Measurements from ENCODE around the gene TMEM212.

TMEM212 gene

DNA sequence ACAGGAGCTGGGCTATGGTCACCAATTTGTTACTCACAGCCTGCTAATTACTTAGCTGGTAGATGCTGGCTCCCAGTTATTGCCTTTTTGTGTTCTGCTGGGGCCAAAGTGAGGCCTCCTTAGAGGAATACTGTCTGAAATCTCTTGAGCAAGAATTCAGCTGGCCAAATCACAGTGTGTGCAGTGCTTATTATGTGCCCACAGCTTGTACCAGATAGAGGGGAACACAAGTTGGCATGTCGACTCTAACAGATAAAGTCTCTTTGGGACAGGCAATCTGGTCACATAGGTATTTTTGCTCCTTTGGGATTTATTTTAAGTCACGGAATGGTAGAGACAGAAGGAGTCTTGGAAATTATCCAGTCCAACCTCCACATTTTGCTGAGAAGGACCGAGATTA is 6.3 kb upstream of the TMEM212 start:
- no peaks in the 10 kb centered on the region for H3K27me3 ChIP-seq (ENCODE audit: insufficient read depth, low read length)
- peaks cover 18% of the 10 kb centered on the region for H3K4me1 ChIP-seq (ENCODE audit: insufficient read depth, low read length)
- no peak overlapping the region for H3K27ac ChIP-seq (ENCODE audit: low read depth, low read length)
- no peak overlapping the region for H3K9ac ChIP-seq (ENCODE audit: low read depth, low read length)
- no peaks in the 10 kb centered on the region for H3K36me3 ChIP-seq (ENCODE audit: insufficient read depth, low read length)
- H3K9me3 ChIP-seq (ENCODE audit: insufficient read depth, low read depth, low read length), result no peaks in the 10 kb centered on the region
- no peak overlapping the region for H3K4me3 ChIP-seq (ENCODE audit: low read length)
- WGBS, result 96% methylated on average over 3 of the region's 3 CpGs

DNA sequence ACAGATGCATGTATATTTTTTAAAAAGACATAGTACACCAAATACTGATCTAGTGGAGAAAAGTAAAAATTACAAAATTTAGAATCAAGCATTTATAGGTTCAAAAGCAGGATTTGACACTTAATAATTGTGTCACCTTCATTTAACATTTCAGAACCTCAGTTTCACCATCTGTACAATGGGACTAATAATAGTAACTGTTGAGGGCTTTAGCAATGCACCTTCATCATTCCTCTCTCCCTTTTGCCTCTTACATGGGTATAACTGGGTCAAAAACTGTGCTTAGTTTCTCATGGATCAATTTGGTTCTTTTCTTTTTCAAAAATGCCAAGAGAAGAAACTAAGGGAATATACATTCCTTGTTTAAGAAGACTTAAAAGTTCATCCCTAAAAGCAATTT is 5.5 kb upstream of the TMEM212 start:
- Histone ChIP-seq H3K9me3 (ENCODE audit: insufficient read depth, low read depth, low read length) (no peaks in the 10 kb centered on the region), H3K27ac (ENCODE audit: low read depth, low read length) (no peak overlapping the region), H3K36me3 (ENCODE audit: insufficient read depth, low read length) (no peaks in the 10 kb centered on the region), H3K4me3 (ENCODE audit: low read length) (no peak overlapping the region), H3K27me3 (ENCODE audit: insufficient read depth, low read length) (no peaks in the 10 kb centered on the region), H3K9ac (ENCODE audit: low read depth, low read length) (no peak overlapping the region), H3K4me1 (ENCODE audit: insufficient read depth, low read length) (peaks cover 20% of the 10 kb centered on the region)

DNA sequence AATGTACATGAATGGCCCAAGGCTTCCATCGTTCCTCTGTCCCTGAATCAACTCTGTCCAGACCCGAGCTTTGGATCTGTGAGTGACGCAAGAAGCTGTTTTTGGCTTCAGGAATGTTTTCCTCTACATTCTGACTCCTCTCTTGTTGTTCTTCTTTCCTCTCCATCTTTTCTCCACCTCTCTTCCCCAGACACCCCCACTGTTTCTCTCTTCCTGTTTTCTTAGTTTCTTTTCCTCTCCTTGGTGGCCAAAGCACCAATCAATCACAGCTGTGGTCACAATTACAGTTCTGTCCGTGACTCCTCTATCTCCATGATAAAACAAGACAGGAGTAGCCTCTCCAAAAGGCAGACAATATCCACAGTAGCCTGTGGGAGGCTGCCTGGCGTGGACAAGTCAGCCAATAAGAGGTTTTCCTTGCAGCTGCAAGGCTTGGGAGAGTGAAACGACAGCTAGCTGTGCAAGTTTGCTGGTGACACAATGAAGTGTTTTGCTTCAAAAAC is 4.9 kb upstream of the TMEM212 start:
- H3K27ac ChIP-seq (ENCODE audit: low read depth, low read length), result 0 out of 2 replicates have a peak overlapping the region, but pooled peaks have one; percentile 1
- H3K4me3 ChIP-seq (ENCODE audit: low read length), result no peak overlapping the region
- H3K36me3 ChIP-seq (ENCODE audit: insufficient read depth, low read length), result no peaks in the 10 kb centered on the region
- H3K9ac ChIP-seq (ENCODE audit: low read depth, low read length), result no peak overlapping the region
- WGBS, result 58% methylated on average over 6 of the region's 6 CpGs
- H3K9me3 ChIP-seq (ENCODE audit: insufficient read depth, low read depth, low read length), result no peaks in the 10 kb centered on the region
- H3K27me3 ChIP-seq (ENCODE audit: insufficient read depth, low read length), result no peaks in the 10 kb centered on the region
- peaks cover 25% of the 10 kb centered on the region for H3K4me1 ChIP-seq (ENCODE audit: insufficient read depth, low read length)

DNA sequence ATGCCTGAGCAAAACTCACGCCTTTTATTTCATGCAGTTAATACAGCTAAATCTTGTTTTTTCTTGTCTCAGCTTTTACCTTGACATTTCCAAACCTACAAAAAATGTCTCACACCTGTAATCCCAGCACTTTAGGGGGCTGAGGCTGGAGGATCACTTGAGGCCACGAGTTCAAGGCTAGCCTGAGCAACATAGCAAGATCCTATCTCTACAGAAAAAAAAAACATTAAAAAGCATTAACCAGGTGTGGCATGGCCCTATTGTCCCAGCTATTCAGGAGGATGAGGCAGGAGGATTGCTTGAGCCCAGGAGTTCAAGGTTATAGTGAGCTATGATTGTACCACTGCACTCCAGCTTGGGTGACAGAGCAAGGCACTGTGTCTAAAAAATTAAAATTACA is 3.9 kb upstream of the TMEM212 start:
- Histone ChIP-seq H3K9me3 (ENCODE audit: insufficient read depth, low read depth, low read length) (no peaks in the 10 kb centered on the region), H3K4me1 (ENCODE audit: insufficient read depth, low read length) (peaks cover 27% of the 10 kb centered on the region), H3K27ac (ENCODE audit: low read depth, low read length) (no peak overlapping the region), H3K9ac (ENCODE audit: low read depth, low read length) (no peak overlapping the region), H3K27me3 (ENCODE audit: insufficient read depth, low read length) (no peaks in the 10 kb centered on the region), H3K36me3 (ENCODE audit: insufficient read depth, low read length) (no peaks in the 10 kb centered on the region), H3K4me3 (ENCODE audit: low read length) (no peak overlapping the region)
- 96% methylated on average over 2 of the region's 2 CpGs for WGBS

DNA sequence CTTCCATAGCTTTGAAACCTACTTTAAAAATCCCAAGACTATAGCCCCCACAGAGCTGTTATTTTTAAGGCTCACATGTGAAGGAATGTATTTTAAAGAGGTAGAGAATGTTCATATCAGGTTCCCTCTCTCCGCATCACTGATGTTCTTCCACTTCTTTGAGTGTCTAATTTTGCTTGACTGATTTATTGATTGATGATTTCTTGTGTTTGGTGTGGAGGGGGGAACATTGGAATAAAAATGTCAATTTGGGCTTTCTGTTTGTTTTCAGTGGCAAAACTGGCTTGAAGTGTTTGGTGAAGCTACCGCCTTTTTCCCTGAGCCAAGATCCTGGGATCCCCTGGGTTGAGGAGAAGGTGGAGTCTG is 2.7 kb upstream of the TMEM212 start:
- Histone ChIP-seq H3K9me3 (ENCODE audit: insufficient read depth, low read depth, low read length) (no peaks in the 10 kb centered on the region), H3K9ac (ENCODE audit: low read depth, low read length) (no peak overlapping the region), H3K27ac (ENCODE audit: low read depth, low read length) (no peak overlapping the region), H3K27me3 (ENCODE audit: insufficient read depth, low read length) (no peaks in the 10 kb centered on the region), H3K4me3 (ENCODE audit: low read length) (no peak overlapping the region), H3K36me3 (ENCODE audit: insufficient read depth, low read length) (no peaks in the 10 kb centered on the region), H3K4me1 (ENCODE audit: insufficient read depth, low read length) (peaks cover 27% of the 10 kb centered on the region)
- WGBS, result 89% methylated on average over 2 of the region's 2 CpGs

DNA sequence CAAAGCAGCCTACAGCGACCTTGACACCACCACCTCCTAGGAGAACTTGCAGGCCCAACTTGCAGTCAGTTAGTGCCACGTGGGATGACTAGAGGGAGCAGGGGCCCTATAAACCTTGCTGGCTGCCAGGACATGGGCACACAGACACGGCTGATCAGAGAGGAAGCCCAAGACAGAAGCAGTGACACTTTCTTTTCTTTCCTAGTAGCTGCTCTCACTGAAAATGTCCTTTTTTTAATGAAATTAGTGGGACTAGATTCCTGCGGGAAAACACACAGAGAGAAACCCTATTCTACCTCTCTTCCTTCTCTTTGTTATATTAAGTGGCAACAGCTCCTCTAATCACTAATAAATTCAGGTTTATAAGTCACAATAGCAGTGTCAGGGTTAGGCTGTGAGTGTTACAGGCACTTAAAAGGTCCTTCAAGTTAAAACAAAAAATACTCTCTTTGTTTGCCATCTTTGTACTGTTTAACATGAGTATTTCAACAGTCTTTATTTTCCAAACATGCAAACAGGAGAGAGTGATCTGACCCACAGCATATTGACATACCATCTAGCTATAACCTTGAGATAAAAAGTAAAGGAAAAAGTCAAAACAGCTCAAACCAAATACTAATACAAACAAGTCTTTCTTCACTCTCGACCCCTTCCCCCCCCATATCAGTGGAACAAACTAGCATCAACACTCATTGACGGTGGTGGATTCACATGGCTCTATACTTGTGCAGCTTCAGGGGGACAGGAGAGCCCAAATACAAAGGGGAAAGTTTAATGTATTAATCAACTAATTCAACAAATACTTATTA is 2.1 kb upstream of the TMEM212 start:
- no peak overlapping the region for H3K27ac ChIP-seq (ENCODE audit: low read depth, low read length)
- no peak overlapping the region for H3K9ac ChIP-seq (ENCODE audit: low read depth, low read length)
- H3K36me3 ChIP-seq (ENCODE audit: insufficient read depth, low read length), result no peaks in the 10 kb centered on the region
- no peaks in the 10 kb centered on the region for H3K9me3 ChIP-seq (ENCODE audit: insufficient read depth, low read depth, low read length)
- WGBS, result 73% methylated on average over 6 of the region's 6 CpGs
- no peak overlapping the region for H3K4me3 ChIP-seq (ENCODE audit: low read length)
- peaks cover 27% of the 10 kb centered on the region for H3K4me1 ChIP-seq (ENCODE audit: insufficient read depth, low read length)
- H3K27me3 ChIP-seq (ENCODE audit: insufficient read depth, low read length), result no peaks in the 10 kb centered on the region

DNA sequence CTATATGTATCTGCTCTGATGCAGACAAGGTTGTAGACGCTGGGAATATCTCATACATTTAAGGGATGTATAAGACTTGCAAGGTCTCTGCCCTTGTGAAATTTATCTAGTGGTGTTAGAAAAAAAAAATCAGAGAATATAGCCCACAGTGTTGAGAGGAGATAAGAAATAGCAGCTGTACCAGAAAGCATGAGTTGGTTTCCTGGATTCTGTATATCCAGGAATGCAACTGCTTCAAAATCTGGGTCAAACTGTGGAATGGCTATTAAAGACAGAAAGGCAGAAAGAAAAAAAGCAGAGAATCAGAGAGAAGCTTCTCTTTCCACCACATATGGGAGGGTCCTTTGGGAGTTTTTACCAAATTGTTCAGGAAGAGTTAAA is 1.5 kb upstream of the TMEM212 start:
- Histone ChIP-seq H3K9ac (ENCODE audit: low read depth, low read length) (no peak overlapping the region), H3K27ac (ENCODE audit: low read depth, low read length) (no peak overlapping the region), H3K9me3 (ENCODE audit: insufficient read depth, low read depth, low read length) (no peaks in the 10 kb centered on the region), H3K4me3 (ENCODE audit: low read length) (no peak overlapping the region), H3K36me3 (ENCODE audit: insufficient read depth, low read length) (no peaks in the 10 kb centered on the region), H3K4me1 (ENCODE audit: insufficient read depth, low read length) (peaks cover 27% of the 10 kb centered on the region), H3K27me3 (ENCODE audit: insufficient read depth, low read length) (no peaks in the 10 kb centered on the region)
- 88% methylated on average over 1 of the region's 1 CpG for WGBS

DNA sequence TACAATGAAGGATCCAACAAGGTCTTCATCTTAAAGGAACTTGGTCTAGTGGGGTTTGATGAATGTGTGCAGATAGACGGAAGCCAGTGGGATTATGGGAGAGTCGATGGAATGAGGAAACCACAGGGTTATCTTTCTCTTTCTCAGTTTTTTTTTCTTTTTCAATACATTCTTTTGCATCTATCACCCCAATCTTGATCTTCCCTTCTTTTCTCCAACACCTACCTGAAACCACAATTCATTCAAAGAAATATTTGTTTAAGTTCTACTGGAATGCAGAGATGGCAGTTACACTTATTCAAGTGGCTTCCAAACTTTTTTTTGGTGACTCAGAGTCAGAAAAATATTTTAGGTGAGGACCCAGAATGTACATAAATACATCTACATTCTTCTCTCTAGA is 1.7 kb downstream of the TMEM212 start:
- 82% methylated on average over 1 of the region's 2 CpGs for WGBS
- Histone ChIP-seq H3K27ac (ENCODE audit: low read depth, low read length) (no peak overlapping the region), H3K27me3 (ENCODE audit: insufficient read depth, low read length) (no peaks in the 10 kb centered on the region), H3K9me3 (ENCODE audit: insufficient read depth, low read depth, low read length) (no peaks in the 10 kb centered on the region), H3K9ac (ENCODE audit: low read depth, low read length) (no peak overlapping the region), H3K4me3 (ENCODE audit: low read length) (no peak overlapping the region), H3K36me3 (ENCODE audit: insufficient read depth, low read length) (no peaks in the 10 kb centered on the region), H3K4me1 (ENCODE audit: insufficient read depth, low read length) (peaks cover 20% of the 10 kb centered on the region)

DNA sequence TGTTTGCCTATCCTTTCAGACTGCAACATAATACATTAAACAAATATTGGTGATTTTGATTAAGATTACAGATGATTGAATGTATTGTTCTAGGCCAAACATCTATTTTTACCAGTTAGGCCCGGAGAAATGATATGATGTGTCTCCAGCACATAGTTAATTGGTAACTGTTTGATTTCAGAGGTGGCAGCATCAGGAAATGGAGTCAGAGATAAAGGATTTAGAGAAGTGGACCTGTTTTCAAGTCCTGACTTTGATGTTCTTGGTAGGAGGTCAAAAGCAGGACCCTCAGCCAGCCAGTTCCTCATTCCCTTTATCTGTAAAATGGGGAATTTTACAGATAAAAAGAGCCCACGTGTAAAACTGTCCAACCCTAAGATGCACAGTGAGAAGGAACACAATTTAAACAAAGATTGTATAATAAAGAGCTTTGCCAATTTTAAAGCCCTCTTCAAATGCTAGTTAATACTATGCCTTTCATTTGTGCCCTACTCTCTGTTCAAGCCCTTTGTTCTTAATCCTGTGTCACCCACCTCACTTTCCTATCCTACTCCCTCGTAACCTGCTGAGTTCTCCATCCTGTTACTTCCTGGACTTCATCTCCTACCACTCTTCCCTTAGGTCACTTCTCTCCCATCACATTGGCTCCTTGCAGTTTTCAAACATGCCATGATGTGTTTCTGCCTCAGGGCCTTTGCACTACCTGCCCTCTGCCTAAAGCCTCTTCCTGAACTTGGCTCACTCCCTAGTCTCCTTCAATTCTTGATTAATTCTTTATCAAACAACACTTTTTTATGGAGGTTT is 2.5 kb downstream of the TMEM212 start:
- no peak overlapping the region for H3K9ac ChIP-seq (ENCODE audit: low read depth, low read length)
- H3K9me3 ChIP-seq (ENCODE audit: insufficient read depth, low read depth, low read length), result no peaks in the 10 kb centered on the region
- 90% methylated on average over 3 of the region's 3 CpGs for WGBS
- H3K36me3 ChIP-seq (ENCODE audit: insufficient read depth, low read length), result no peaks in the 10 kb centered on the region
- no peak overlapping the region for H3K4me3 ChIP-seq (ENCODE audit: low read length)
- H3K4me1 ChIP-seq (ENCODE audit: insufficient read depth, low read length), result peaks cover 16% of the 10 kb centered on the region
- H3K27ac ChIP-seq (ENCODE audit: low read depth, low read length), result no peak overlapping the region
- H3K27me3 ChIP-seq (ENCODE audit: insufficient read depth, low read length), result no peaks in the 10 kb centered on the region

DNA sequence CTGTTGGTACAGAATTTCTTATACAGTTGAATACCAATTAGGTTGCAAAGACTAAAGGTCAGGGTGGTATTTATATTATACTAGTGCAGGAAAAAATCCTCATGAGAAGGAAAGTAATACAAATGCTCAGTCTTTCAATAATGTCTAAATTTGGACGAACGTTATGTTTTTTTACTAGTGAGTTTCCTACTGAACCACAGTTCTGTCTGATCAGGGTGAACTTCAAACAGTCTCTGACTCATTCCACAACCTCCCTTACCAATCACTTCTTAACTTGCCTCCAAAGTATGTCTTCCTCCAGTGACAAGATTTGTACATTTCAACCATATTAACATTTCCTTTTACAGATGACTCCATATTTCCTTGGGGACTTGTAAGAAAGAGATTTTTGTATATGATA is 3.4 kb downstream of the TMEM212 start:
- no peak overlapping the region for H3K4me3 ChIP-seq (ENCODE audit: low read length)
- no peaks in the 10 kb centered on the region for H3K9me3 ChIP-seq (ENCODE audit: insufficient read depth, low read depth, low read length)
- 94% methylated on average over 2 of the region's 2 CpGs for WGBS
- H3K9ac ChIP-seq (ENCODE audit: low read depth, low read length), result no peak overlapping the region
- H3K36me3 ChIP-seq (ENCODE audit: insufficient read depth, low read length), result no peaks in the 10 kb centered on the region
- no peak overlapping the region for H3K27ac ChIP-seq (ENCODE audit: low read depth, low read length)
- no peaks in the 10 kb centered on the region for H3K27me3 ChIP-seq (ENCODE audit: insufficient read depth, low read length)
- peaks cover 13% of the 10 kb centered on the region for H3K4me1 ChIP-seq (ENCODE audit: insufficient read depth, low read length)

DNA sequence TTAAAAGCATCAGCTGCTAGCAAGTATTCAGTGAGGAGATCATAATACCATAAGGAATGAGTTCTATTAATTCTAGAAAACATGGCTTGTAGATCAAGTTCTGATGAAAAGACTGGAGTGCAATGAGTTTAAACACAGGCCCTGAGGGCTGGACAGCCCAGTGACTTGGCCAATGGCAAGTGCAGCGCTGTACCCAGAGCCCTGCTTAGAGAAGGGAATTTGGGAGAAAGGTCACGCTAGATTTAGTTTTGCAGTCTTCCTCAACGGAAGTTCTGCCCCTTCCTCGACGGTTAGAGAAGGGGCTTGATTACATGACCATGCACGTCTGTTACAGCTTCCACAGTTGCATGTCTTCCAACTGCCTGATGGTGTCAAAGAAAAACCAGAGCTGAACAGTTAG is 4.0 kb downstream of the TMEM212 start:
- Histone ChIP-seq H3K27me3 (ENCODE audit: insufficient read depth, low read length) (no peaks in the 10 kb centered on the region), H3K4me1 (ENCODE audit: insufficient read depth, low read length) (peaks cover 13% of the 10 kb centered on the region), H3K27ac (ENCODE audit: low read depth, low read length) (no peak overlapping the region), H3K36me3 (ENCODE audit: insufficient read depth, low read length) (no peaks in the 10 kb centered on the region), H3K9ac (ENCODE audit: low read depth, low read length) (no peak overlapping the region), H3K9me3 (ENCODE audit: insufficient read depth, low read depth, low read length) (no peaks in the 10 kb centered on the region), H3K4me3 (ENCODE audit: low read length) (no peak overlapping the region)
- WGBS, result 94% methylated on average over 6 of the region's 6 CpGs

Data from HUES64 (cell line).